GM12878 (cell line): Measurements from ENCODE around the gene TCF7L2.
"Not testable (repeated sequence)": the region's sequence is repeated elsewhere in the genome, so short reads cannot be mapped to it uniquely, and the experiment has no call there.

ENCODE experiments used
- CTCF ChIP-seq, 3 experiments: IDR thresholded peaks in 2 of 3; conservative IDR thresholded peaks in 1 of 3; 2 replicates each; pipeline ENCODE4 v1.5.1; 2011; ENCODE audit warnings: low read depth in 3 of 3, low read length in 3 of 3, mild to moderate bottlenecking in 3 of 3, control low read depth in 2 of 3, moderate library complexity in 2 of 3, inconsistent platforms in 1 of 3, mixed read lengths in 1 of 3; ENCODE audit not compliant: control insufficient read depth in 2 of 3, insufficient read depth in 1 of 3; ENCODE audit errors: extremely low read depth in 1 of 3
- STAT3 ChIP-seq: IDR thresholded peaks from 2 replicates; pipeline ENCODE4 v1.6.1; 2011; ENCODE audit warnings: low read depth, low read length, improper control_type of control experiment

DNA sequence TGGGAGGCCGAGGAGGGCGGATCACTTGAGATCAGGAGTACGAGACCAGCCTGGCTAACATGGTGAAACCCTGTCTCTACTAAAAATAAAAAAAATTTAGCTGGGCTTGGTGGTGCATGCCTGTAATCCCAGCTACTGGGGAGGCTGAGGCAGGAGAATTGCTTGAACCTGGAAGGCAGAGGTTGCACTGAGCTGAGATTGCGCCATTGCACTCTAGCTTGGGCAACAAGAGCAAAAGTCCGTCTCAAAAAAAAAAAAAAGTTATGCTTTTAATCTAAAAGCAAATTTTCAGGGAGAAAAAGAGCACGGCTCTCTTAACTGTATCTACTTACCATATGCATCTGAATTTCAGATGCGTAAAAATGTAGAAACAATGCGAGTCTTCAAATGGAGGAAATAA is 116.1 kb downstream of the TCF7L2 start:
- TF ChIP-seq STAT3; CTCF (IDR thresholded peaks at IDR 0.05 in 2 of 3, conservative IDR thresholded peaks at IDR 0.05 in 1 of 3; ENCODE audit: control insufficient read depth in 2 of 3, extremely low read depth in 1 of 3, insufficient read depth in 1 of 3, low read depth in 3 of 3, low read length in 3 of 3): not testable (repeated sequence)
